Measurements from ENCODE around the gene ESF1. TPM values are rescaled to one million over a fixed set of nuclear protein-coding genes. Genes with fewer than 3 reads are reported as not detected.

The ESF1 gene
- total RNA-seq, 1 experiment from 2014 or later, result 21.2 TPM

DNA sequence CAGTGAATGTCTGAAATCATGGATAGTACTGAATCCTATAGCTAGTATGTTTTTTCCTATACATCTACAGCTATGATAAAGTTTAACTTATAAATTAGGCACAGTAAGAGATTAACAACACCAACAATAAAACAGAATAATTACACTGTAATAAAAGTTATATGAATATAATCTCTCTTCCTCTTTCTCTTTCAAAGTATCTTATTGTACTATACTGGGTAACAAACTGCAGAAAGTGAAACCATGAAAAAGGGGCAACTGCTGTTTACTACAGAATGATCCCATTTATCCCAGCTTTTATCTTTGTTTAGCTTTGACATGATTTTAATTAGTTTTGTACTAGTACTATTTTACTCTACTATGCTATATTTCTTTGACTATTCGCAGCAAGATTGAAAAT is 25.8 kb downstream of the ESF1 start:
- Mint-ChIP-seq H3K36me3 (ENCODE audit: insufficient read depth, unreplicated experiment) (peaks cover 52% of the 10 kb centered on the region), H3K27ac (ENCODE audit: low read depth, unreplicated experiment) (peak overlapping the region; percentile 41), H3K4me3 (ENCODE audit: unreplicated experiment) (no peak overlapping the region), H3K9me3 (ENCODE audit: unreplicated experiment) (no peaks in the 10 kb centered on the region), H3K4me1 (ENCODE audit: insufficient read depth, unreplicated experiment) (no peaks in the 10 kb centered on the region), H3K27me3 (ENCODE audit: insufficient read depth, unreplicated experiment) (no peaks in the 10 kb centered on the region)
- POLR2A ChIA-PET, result interaction anchor here (0.6 kb wide), 1 partner anchor 741 kb away, joined by 3 read pairs; no protein-coding TSS in a partner anchor
- DNase-seq (ENCODE audit: unreplicated experiment), result no peak
- no TSS peak for BruUV-seq (replicated peaks)
- intact Hi-C loops (cut with micrococcal nuclease), result no loop called here
- no peak for TF ChIP-seq CTCF (IDR thresholded peaks at IDR 0.05; ENCODE audit: unreplicated experiment)
- CTCF ChIA-PET, result interaction anchor here (0.6 to 0.9 kb wide), 2 partner anchors 16 to 782 kb away, joined by 3 to 4 read pairs; no protein-coding TSS in a partner anchor

GRCh38 chr20:13756551-13756950 is 28.2 kb downstream of the ESF1 start:
- Mint-ChIP-seq H3K27me3 (ENCODE audit: insufficient read depth, unreplicated experiment) (no peaks in the 10 kb centered on the region), H3K9me3 (ENCODE audit: unreplicated experiment) (no peaks in the 10 kb centered on the region), H3K4me3 (ENCODE audit: unreplicated experiment) (no peak overlapping the region), H3K27ac (ENCODE audit: low read depth, unreplicated experiment) (peak overlapping the region; percentile 63), H3K36me3 (ENCODE audit: insufficient read depth, unreplicated experiment) (peaks cover 43% of the 10 kb centered on the region), H3K4me1 (ENCODE audit: insufficient read depth, unreplicated experiment) (no peaks in the 10 kb centered on the region)
- intact Hi-C loops (cut with micrococcal nuclease), result no loop called here
- no peak for TF ChIP-seq CTCF (IDR thresholded peaks at IDR 0.05; ENCODE audit: unreplicated experiment)
- CTCF ChIA-PET, result interaction anchor here (0.6 to 2.3 kb wide), 8 partner anchors 12 to 693 kb away, joined by 3 to 19 read pairs (median 3); no protein-coding TSS in a partner anchor
- POLR2A ChIA-PET, result interaction anchor here (0.9 to 1.6 kb wide), 5 partner anchors 10 to 117 kb away, joined by 3 to 5 read pairs (median 4); partner anchors contain the start of genes ESF1 and NDUFAF5
- no peak for DNase-seq (ENCODE audit: unreplicated experiment)
- no TSS peak for BruUV-seq (replicated peaks)

- no peaks in the 10 kb centered on the region for H3K27me3 Mint-ChIP-seq (ENCODE audit: insufficient read depth, unreplicated experiment)
- POLR2A ChIA-PET, result interaction anchor here (0.9 to 1.3 kb wide), 3 partner anchors 11 to 29 kb away, joined by 4 to 5 read pairs (median 4); partner anchors contain the start of genes ESF1 and NDUFAF5
- no peak overlapping the region for H3K27ac Mint-ChIP-seq (ENCODE audit: low read depth, unreplicated experiment)
- no peaks in the 10 kb centered on the region for H3K4me1 Mint-ChIP-seq (ENCODE audit: insufficient read depth, unreplicated experiment)
- TF ChIP-seq CTCF (IDR thresholded peaks at IDR 0.05; ENCODE audit: unreplicated experiment), result no peak
- CTCF ChIA-PET, result interaction anchor here (1.1 to 2.8 kb wide), 3 partner anchors 12 to 16 kb away, joined by 7 to 22 read pairs (median 19); no protein-coding TSS in a partner anchor
- BruUV-seq (replicated peaks), result no TSS peak
- peaks cover 51% of the 10 kb centered on the region for H3K36me3 Mint-ChIP-seq (ENCODE audit: insufficient read depth, unreplicated experiment)
- H3K4me3 Mint-ChIP-seq (ENCODE audit: unreplicated experiment), result no peak overlapping the region
- intact Hi-C loops (cut with micrococcal nuclease), result no loop called here
- DNase-seq (ENCODE audit: unreplicated experiment), result no peak
- H3K9me3 Mint-ChIP-seq (ENCODE audit: unreplicated experiment), result no peaks in the 10 kb centered on the region
Observed at GRCh38 chr20:13755809-13756208, 28.9 kb downstream of the ESF1 start.

GRCh38 chr20:13753436-13754036 is 31.2 kb downstream of the ESF1 start:
- intact Hi-C loops (cut with micrococcal nuclease), result no loop called here
- CTCF ChIA-PET, result interaction anchor here (0.8 to 2.8 kb wide), 2 partner anchors 18 to 30 kb away, joined by 3 to 22 read pairs; no protein-coding TSS in a partner anchor
- peaks cover 50% of the 10 kb centered on the region for H3K36me3 Mint-ChIP-seq (ENCODE audit: insufficient read depth, unreplicated experiment)
- H3K27me3 Mint-ChIP-seq (ENCODE audit: insufficient read depth, unreplicated experiment), result no peaks in the 10 kb centered on the region
- H3K4me3 Mint-ChIP-seq (ENCODE audit: unreplicated experiment), result no peak overlapping the region
- H3K27ac Mint-ChIP-seq (ENCODE audit: low read depth, unreplicated experiment), result no peak overlapping the region
- H3K4me1 Mint-ChIP-seq (ENCODE audit: insufficient read depth, unreplicated experiment), result no peaks in the 10 kb centered on the region
- POLR2A ChIA-PET, result interaction anchor here (1.0 to 1.6 kb wide), 3 partner anchors 9 to 31 kb away, joined by 3 to 12 read pairs (median 4); partner anchors contain the start of genes ESF1 and NDUFAF5
- no TSS peak for BruUV-seq (replicated peaks)
- no peaks in the 10 kb centered on the region for H3K9me3 Mint-ChIP-seq (ENCODE audit: unreplicated experiment)
- no peak for TF ChIP-seq CTCF (IDR thresholded peaks at IDR 0.05; ENCODE audit: unreplicated experiment)
- no peak for DNase-seq (ENCODE audit: unreplicated experiment)
